ENCODE data around the gene IPO9. TPM values are rescaled to one million over a fixed set of nuclear protein-coding genes. Genes with fewer than 3 reads are reported as not detected.
A peak's percentile ranks its signal among the peaks of the same experiment; 100 is the strongest.

Gene IPO9
- total and polyA plus RNA-seq, 2 donors (not counting 1 experiment from before 2014, with no cell fraction given): 28.4 to 29.2 TPM

DNA sequence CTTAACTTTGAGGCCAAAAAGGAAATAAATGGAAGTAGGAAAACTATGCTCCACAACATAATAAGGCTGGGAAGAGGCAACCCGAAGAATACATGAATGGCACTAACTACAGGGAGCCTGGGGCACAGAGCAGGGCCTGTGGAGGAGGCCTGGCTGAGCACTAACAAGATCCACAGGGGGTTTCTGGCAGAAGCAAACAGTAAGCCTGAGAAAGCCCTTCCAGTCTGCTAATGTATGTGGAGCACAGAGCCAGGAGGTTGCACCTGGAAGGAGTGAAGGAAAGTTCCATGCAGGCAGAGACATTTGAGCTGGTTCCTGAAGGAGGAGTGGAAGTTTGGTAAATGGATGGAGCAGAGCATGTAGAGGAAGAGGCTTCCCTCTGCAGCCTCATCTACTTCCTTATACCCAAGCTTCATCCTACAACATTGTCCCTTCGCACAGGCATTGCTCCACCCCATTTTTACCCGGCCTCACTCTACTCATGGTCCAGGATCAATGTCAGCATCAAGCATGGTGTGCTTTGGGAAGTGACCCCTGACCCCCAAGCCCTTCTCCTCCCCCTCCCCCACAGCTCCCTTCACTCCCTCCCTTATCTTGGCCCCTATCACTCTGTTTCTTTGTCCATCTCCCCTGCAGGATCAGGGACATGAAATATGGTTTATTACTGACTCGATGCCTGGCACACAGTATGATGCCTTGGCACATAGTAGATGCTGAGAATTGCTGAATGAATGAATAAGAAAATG lies 83.0 kb downstream of the IPO9 start:
- Histone ChIP-seq H4K20me1 (ENCODE audit: control insufficient read depth, extremely low read depth, insufficient read depth, low read length) (no peaks in the 10 kb centered on the region), H3K36me3 (ENCODE audit: control insufficient read depth, insufficient read depth, low read length) (peaks cover 1% of the 10 kb centered on the region), H2AFZ (ENCODE audit: low read length) (no peak overlapping the region), H3K79me2 (ENCODE audit: control insufficient read depth, insufficient read depth, low read length) (no peaks in the 10 kb centered on the region), H3K4me1 (ENCODE audit: control insufficient read depth, extremely low read depth, insufficient read depth, low read length) (peaks cover 10% of the 10 kb centered on the region), H3K27ac (ENCODE audit: insufficient read depth, low read length) (no peak overlapping the region), H3K9ac (ENCODE audit: insufficient read depth, low read length) (no peak overlapping the region), H3K4me3 (replicated peaks in 1 of 4; ENCODE audit: control extremely low read depth in 1 of 4, insufficient read depth in 1 of 4, low read depth in 3 of 4, low read length in 4 of 4) (no peak overlapping the region), H3K9me3 (ENCODE audit: control insufficient read depth, insufficient read depth, low read depth, low read length) (no peaks in the 10 kb centered on the region), H3K27me3 (ENCODE audit: control insufficient read depth, insufficient read depth, low read length) (peaks cover 3% of the 10 kb centered on the region), H3K4me2 (ENCODE audit: extremely low read depth, insufficient read depth, low read length) (no peak overlapping the region)
- no peak for DNase-seq (ENCODE audit: low read depth in 2 of 2)
- TF ChIP-seq EZH2 (IDR thresholded peaks at IDR 0.05; ENCODE audit: low read length, missing control alignments): no peak
- TF ChIP-seq, protein P1, sequence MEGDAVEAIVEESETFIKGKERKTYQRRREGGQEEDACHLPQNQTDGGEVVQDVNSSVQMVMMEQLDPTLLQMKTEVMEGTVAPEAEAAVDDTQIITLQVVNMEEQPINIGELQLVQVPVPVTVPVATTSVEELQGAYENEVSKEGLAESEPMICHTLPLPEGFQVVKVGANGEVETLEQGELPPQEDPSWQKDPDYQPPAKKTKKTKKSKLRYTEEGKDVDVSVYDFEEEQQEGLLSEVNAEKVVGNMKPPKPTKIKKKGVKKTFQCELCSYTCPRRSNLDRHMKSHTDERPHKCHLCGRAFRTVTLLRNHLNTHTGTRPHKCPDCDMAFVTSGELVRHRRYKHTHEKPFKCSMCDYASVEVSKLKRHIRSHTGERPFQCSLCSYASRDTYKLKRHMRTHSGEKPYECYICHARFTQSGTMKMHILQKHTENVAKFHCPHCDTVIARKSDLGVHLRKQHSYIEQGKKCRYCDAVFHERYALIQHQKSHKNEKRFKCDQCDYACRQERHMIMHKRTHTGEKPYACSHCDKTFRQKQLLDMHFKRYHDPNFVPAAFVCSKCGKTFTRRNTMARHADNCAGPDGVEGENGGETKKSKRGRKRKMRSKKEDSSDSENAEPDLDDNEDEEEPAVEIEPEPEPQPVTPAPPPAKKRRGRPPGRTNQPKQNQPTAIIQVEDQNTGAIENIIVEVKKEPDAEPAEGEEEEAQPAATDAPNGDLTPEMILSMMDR (conservative IDR thresholded peaks at IDR 0.05 in 1 of 2, IDR thresholded peaks at IDR 0.05 in 1 of 2; ENCODE audit: low read depth in 1 of 2, low read length in 2 of 2): no peak

DNA sequence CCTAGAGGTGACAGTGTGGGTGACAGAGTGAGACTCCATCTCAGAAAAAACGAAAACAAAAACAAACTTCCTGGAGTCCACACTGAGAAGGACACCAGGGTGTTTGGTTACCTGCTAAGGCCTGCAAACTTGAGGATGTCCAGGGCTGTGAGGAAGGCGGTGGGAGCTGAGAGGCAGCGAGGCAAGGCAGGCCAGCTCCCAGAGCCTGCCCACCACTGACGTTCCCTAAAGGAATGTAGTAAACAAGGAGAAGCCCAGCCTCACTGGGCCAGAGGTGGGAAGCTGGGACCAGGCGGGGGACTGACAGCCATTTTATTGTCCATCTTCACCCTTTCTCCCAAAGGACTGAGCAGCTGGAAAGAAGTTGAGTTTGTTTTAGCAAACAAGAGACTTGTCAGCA lies 83.9 kb downstream of the IPO9 start:
- TF ChIP-seq, protein P1 (conservative IDR thresholded peaks at IDR 0.05 in 1 of 2, IDR thresholded peaks at IDR 0.05 in 1 of 2; ENCODE audit: low read depth in 1 of 2, low read length in 2 of 2): no peak
- TF ChIP-seq EZH2 (IDR thresholded peaks at IDR 0.05; ENCODE audit: low read length, missing control alignments): no peak
- Histone ChIP-seq H3K79me2 (ENCODE audit: control insufficient read depth, insufficient read depth, low read length) (no peaks in the 10 kb centered on the region), H3K9ac (ENCODE audit: insufficient read depth, low read length) (no peak overlapping the region), H3K36me3 (ENCODE audit: control insufficient read depth, insufficient read depth, low read length) (peaks cover 1% of the 10 kb centered on the region), H3K4me1 (ENCODE audit: control insufficient read depth, extremely low read depth, insufficient read depth, low read length) (peaks cover 18% of the 10 kb centered on the region), H3K4me3 (replicated peaks in 1 of 4; ENCODE audit: control extremely low read depth in 1 of 4, insufficient read depth in 1 of 4, low read depth in 3 of 4, low read length in 4 of 4) (no peak overlapping the region), H3K27me3 (ENCODE audit: control insufficient read depth, insufficient read depth, low read length) (peaks cover 3% of the 10 kb centered on the region), H3K4me2 (ENCODE audit: extremely low read depth, insufficient read depth, low read length) (no peak overlapping the region), H3K9me3 (ENCODE audit: control insufficient read depth, insufficient read depth, low read depth, low read length) (no peaks in the 10 kb centered on the region), H3K27ac (ENCODE audit: insufficient read depth, low read length) (no peak overlapping the region), H4K20me1 (ENCODE audit: control insufficient read depth, extremely low read depth, insufficient read depth, low read length) (no peaks in the 10 kb centered on the region), H2AFZ (ENCODE audit: low read length) (no peak overlapping the region)
- DNase-seq (ENCODE audit: low read depth in 2 of 2): peak; percentile 46 to 77

DNA sequence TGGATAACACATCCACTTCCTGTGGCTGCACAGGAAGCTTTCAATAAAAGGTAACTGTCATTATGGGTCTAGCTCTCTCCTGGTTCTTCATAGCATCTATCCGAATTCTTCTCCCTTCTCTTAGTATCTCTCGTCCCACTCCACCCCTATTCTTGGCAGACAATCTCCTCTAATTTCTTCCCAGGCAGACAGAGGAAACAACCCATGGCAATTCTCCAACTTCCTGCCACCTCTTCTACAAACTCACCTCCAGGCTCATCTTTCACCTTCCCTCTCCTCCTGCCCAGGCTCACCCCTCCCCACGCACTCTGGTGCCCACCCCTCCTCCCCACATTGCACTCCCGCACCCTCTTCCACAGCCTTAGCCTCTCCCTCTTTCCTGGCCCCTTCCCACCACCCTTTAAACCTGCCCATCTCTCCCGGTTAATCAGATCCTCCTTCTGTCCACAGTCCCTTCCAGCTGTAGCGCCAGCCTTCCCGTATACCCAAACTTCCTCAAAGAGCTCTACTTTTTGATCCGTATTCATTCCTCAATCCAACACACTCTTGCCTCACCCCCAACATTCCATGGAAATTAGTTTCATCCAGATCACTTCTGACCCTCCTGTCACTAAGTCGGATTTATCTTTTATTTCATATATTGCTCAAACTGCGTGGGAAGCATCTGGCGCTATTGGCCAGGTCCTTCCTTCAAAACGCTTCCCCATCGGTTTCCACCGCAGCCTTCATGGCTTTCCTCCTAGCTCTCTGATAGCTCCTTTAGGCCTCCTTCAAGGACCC lies 85.7 kb downstream of the IPO9 start:
- Histone ChIP-seq H3K27ac (ENCODE audit: insufficient read depth, low read length) (no peak overlapping the region), H3K36me3 (ENCODE audit: control insufficient read depth, insufficient read depth, low read length) (peaks cover 1% of the 10 kb centered on the region), H3K4me1 (ENCODE audit: control insufficient read depth, extremely low read depth, insufficient read depth, low read length) (peaks cover 26% of the 10 kb centered on the region), H3K79me2 (ENCODE audit: control insufficient read depth, insufficient read depth, low read length) (no peaks in the 10 kb centered on the region), H3K9me3 (ENCODE audit: control insufficient read depth, insufficient read depth, low read depth, low read length) (no peaks in the 10 kb centered on the region), H4K20me1 (ENCODE audit: control insufficient read depth, extremely low read depth, insufficient read depth, low read length) (no peaks in the 10 kb centered on the region), H3K4me3 (replicated peaks in 1 of 4; ENCODE audit: control extremely low read depth in 1 of 4, insufficient read depth in 1 of 4, low read depth in 3 of 4, low read length in 4 of 4) (no peak overlapping the region), H3K4me2 (ENCODE audit: extremely low read depth, insufficient read depth, low read length) (no peak overlapping the region), H3K27me3 (ENCODE audit: control insufficient read depth, insufficient read depth, low read length) (peaks cover 3% of the 10 kb centered on the region), H3K9ac (ENCODE audit: insufficient read depth, low read length) (no peak overlapping the region), H2AFZ (ENCODE audit: low read length) (no peak overlapping the region)
- peak in 1 of 2 donors; percentile 62 for DNase-seq (ENCODE audit: low read depth in 2 of 2)
- TF ChIP-seq EZH2 (IDR thresholded peaks at IDR 0.05; ENCODE audit: low read length, missing control alignments): no peak
- TF ChIP-seq, protein P1 (conservative IDR thresholded peaks at IDR 0.05 in 1 of 2, IDR thresholded peaks at IDR 0.05 in 1 of 2; ENCODE audit: low read depth in 1 of 2, low read length in 2 of 2): no peak
